GM12873 (cell line): Measurements from ENCODE around the gene CACNB3.

ENCODE experiments used
- TF ChIP-seq, protein P1 (sequence below): IDR thresholded peaks from 2 replicates; pipeline ENCODE4 v1.5.1; 2012; ENCODE audit warnings: low read depth, mild to moderate bottlenecking, moderate library complexity, low read length, control low read depth; ENCODE audit not compliant: insufficient read depth; ENCODE audit errors: missing control alignments

CACNB3 gene

GRCh38 chr12:48815126-48816110, 2.9 kb upstream of the CACNB3 start:
- TF ChIP-seq, protein P1, sequence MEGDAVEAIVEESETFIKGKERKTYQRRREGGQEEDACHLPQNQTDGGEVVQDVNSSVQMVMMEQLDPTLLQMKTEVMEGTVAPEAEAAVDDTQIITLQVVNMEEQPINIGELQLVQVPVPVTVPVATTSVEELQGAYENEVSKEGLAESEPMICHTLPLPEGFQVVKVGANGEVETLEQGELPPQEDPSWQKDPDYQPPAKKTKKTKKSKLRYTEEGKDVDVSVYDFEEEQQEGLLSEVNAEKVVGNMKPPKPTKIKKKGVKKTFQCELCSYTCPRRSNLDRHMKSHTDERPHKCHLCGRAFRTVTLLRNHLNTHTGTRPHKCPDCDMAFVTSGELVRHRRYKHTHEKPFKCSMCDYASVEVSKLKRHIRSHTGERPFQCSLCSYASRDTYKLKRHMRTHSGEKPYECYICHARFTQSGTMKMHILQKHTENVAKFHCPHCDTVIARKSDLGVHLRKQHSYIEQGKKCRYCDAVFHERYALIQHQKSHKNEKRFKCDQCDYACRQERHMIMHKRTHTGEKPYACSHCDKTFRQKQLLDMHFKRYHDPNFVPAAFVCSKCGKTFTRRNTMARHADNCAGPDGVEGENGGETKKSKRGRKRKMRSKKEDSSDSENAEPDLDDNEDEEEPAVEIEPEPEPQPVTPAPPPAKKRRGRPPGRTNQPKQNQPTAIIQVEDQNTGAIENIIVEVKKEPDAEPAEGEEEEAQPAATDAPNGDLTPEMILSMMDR: no peak

GRCh38 chr12:48816143-48816854, 2.0 kb upstream of the CACNB3 start:
- TF ChIP-seq, protein P1: no peak

GRCh38 chr12:48818831-48819590, 715 bp downstream of the CACNB3 start:
- TF ChIP-seq, protein P1: no peak

DNA sequence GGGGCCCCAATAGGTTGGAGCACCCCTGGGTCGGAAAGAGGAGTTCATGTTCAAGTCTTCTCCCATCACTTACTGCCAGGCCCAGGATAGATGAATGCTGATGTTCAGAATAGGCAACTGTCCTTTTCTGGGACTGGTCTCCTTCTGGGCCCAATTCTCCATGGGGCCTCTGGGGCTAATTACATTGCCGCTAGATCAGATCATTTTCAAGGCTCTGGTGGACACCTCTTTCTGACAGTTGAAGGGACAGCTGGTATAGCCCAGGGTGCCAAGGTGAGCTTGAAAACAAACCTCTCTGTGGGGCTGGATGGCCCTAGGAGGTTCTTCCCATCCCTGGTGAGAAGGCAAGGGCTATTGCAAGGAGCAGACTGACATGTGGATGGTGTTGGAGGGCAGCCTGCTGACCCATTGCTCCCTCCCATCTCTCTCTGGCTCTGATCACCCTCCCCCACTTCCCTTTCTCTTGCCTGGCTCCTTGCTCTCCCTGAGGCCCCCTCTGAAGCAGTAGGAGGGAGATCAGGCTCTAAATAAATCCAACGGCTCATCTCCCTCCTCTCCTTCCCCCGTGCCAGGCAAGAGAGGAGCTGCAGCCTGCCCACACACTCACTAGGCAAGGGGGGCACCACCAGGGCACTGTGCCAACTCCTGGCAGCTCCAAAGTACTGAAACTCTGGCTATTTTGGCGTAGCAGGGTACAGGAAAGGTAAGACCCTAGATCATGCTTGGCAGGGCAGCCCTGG, 1.9 kb downstream of the CACNB3 start:
- TF ChIP-seq, protein P1: no peak

DNA sequence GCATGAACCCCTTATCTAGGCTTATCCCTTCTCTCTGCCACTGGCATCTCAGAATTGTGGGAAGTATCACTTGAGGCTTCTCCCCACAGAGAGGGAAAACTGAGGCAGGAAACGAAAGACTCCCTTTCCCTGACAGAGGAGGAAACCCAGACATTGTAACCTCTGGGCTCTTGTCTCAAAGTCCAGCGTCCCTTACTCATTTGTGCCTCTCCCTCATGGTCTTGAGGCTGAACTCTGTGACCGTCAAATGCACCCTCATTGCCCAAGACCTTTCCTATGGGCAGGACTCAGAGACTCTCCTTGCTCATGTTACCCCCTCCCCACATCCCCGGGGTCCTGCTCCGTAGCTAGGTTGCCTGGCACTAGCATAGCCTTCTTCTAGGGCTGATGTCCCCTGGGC, 3.8 kb downstream of the CACNB3 start:
- TF ChIP-seq, protein P1: no peak

GRCh38 chr12:48822711-48823110, 4.4 kb downstream of the CACNB3 start:
- TF ChIP-seq, protein P1: no peak
